Fibroblast of skin of scalp (primary cell): ENCODE measurements around the gene NUBPL.
"Not testable (repeated sequence)": the region's sequence is repeated elsewhere in the genome, so short reads cannot be mapped to it uniquely, and the experiment has no call there.

ENCODE experiments used
- DNase-seq: peaks from one replicate; pipeline ENCODE4 v3.0.0-alpha.2; 2013

The NUBPL gene

DNA sequence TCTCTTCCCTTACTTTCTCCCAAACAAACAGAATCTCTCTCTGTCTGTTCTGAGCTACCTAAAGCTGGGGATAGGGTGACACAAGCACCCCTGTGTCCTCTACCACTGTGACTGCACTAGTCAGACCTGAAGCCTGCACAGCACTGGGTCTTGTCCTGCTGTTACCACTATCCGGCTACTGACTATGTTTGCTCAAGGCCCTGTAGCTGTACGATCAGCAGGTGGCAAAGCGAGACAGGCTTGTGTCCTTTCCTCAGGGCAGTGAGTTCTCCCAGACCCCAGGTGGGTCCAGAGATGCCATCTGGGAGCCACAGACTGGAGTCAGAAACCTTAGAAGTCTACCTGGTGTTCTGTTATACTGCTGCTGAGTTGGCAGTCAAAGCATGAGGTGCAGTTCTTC, 116.4 kb downstream of the NUBPL start:
- no peak for DNase-seq

DNA sequence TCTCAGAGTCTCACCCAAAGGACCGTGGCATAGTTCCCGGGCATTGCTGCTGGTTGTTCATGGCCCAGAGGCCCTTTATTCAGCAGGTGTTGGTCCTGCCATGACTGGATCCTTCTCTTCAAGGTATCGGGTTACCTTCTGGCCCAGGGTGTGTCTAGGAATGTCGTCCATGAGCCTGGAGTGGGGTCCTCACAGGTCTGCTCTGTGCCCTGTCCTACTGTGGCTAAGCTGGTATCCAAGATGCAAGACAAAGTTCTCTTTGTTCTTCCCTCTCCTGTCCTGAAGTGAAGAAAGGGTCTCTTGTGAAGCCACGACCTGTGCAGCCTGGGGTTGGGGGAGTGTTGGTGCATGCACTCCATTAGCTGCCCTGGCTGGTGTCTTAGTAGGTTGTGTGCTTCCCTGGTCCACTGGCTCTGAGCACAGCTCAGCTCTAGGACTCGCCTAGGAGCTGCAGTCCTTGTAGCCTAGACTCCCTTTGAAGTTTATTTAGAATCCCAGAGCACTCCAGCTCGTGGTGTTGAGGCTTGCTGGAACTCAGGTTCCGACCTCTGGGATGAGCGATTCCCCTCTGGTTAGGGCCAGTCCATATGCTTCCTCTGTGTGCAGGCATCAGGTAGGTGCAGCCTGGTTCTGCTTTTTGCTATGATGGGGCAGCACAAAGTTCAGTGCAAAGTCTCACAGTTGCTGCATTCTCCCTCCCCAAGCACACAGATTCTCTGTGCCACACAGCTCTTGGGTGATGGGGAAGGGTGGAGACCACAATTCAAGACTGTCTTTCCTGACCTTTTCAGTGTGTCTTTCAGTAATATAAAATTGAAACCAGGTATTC, 117.4 kb downstream of the NUBPL start:
- no peak for DNase-seq

DNA sequence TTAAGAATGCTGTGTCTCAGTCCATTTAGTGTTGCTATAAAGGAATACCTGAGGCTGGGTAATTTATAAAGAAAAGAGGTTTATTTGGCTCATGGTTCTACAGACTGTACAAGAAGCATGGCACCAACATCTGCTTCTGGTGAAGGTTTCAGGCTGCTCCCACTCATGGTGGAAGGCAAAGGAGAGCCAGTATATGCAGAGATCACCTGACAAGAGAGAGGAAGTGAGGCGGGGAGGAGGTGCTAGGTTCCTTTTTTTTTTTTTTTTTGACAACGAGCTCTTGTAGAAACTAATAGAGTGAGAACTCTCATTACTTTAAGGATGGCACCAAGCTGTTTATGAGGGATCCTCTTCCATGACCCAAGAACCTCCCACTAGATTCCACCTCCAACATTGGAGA, 121.6 kb downstream of the NUBPL start:
- DNase-seq: no peak

DNA sequence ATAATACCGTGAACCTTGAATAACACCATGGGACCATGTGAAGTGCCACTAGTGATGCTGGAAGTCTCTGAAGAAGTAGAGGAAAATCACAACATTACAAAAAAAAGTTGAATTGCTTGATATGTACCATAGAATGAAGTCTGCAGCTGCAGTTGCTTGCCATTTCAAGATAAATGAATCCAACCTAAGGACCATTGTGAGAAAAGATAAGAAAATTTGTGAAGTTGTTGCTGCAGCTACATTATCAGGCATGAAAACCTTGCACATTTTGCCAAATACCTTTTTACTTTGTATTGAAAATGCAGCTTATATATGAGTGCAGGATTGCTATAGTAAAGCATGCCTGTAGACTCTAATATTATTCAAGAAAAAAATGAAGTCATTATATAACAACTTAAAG, 126.5 kb downstream of the NUBPL start:
- no peak for DNase-seq

DNA sequence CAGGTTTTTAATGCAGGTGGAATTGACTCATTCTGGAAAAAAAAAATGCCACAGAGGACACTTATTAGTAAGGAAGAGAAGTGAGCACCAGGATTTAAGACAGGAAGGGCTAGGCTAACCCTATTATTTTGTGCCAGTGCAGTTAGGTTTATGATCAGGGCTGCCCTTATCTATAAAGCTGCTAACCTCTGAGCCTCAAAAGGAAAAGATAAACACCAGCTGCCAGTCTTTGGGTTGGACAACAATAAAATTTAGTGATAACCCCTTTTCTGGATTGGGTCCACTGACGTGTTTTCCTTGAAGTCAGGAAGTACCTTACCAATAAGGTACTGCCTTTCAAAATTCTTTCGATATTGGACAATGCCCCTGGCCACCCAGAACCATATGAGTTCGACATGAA, 128.9 kb downstream of the NUBPL start:
- DNase-seq: no peak

DNA sequence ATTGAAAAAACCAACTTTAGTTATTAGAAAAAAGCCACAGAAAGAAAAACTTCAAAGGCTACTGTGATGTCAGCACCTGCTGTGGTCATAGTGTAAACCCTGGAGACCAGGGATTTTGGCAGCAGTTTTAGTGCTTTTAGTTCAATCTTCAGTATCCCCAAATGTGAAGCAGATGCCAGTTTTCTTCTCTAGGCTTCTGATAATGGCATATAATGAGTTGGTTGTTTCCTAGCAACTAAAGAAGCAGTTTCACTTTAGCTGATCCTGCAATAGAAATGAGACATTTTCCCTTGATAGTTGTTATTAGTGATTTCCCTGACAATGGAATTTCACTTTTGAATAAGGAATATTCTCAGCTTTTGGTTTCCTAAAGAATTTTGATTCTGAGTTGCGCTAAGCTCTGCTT, 131.2 kb downstream of the NUBPL start:
- peak; percentile 14 for DNase-seq

DNA sequence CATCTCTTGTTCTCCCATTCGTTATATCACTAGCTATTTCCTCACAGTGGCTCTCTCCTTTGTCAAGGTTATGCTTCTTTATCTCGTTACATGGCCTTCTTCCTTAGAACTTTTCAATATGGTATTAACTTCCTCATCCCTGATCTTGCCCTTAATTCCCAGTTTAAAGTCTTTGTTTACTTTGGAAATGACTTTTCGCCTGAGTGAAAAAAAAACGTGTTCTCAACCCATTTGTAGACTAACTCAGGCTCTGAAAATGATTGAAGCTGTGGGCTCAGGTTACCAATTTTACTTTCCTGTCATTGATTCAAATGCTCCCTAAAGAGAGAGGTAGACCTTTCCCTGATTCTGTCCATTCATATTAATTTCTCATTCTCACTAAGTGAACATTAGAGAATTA, 135.2 kb downstream of the NUBPL start:
- no peak for DNase-seq

DNA sequence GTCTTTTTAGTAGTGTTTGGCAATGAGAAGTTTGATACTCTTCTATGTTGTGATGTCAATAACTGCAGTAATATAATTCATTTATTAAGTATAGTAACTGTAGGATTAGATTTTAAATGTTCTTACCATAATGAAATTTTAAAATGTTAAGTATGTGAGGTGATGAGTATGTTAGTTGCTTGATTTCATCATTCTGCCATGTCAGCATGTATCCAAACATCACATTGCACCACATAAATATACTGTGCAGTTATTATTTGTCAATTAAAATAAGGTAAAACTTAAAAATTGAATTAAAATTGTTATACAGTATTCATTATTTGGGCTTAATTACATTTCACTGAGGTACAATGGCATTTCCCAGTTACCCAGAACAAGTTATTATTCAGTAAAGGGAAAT, 138.6 kb downstream of the NUBPL start:
- DNase-seq: no peak

DNA sequence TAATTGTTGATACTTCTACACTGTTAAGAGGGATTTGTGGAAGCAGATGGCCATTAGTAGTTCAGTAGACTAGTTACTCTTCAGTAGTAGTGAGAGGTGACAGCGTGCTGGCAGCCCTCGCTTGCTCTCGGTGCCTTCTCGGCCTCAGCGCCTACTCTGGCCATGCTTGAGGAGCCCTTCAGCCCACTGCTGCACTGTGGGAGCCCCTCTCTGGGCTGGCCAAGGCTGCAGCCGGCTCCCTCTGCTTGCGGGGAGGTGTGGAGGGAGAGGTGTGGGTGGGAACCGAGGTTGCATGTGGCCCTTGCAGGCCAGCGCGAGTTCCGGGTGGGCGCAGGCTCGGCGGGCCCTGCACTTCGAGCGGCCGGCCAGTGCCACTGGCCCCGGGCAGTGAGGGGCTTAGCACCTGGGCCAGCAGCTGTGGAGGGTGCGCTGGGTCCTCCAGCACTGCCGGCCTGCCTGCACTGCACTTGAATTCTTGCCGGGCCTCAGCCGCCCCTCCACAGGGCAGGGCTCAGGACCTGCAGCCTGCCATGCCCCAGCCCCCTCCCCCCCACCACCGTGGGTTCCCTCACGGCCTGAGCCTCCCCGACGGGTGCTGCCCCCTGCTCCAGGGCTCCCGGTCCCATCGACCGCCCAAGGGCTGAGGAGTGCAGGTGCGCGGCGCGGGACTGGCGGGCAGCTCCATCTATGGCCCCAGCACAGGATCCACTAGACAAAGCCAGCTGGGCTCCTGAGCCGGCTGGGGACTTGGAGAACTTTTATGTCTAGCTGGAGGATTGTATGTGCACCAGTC, 139.3 kb downstream of the NUBPL start:
- no peak for DNase-seq

DNA sequence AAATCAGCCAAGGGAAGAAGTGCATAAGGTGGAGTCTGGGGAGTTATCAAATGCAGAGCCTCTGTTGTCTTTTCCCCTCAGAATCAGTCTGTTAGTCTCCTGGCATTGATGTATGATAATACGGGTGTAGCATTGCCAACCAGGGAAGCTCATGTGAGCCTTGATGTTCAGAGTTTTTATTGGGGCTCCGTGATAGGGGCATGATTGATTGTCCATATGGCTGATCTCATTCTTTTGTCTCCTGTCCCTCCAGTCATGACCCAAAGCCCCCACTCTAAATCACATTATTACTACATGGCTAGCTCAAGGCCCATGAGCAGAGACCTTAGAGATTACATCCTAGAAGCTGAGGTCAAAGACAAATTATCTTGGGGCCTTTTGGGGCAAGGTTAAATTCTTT, 140.9 kb downstream of the NUBPL start:
- no peak for DNase-seq

DNA sequence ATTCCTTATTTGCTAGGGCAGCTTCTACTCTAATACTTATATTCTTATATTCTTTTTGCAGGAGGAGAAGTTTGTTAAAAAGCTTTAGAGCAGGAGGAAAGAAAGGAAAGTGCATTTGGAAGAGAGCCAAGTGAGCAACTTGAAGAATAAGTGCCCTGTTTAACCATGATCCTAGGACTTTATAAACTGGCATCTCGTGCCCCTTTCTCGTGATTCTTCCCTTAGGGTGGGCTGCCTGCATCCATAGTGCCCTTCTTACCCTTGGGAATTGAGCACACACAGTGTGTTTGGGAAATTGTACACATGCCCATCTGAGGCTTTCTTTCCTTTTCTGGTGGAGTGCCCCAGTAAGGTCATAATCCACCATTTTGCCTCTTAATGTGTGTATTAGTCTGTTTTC, 141.9 kb downstream of the NUBPL start:
- DNase-seq: no peak

DNA sequence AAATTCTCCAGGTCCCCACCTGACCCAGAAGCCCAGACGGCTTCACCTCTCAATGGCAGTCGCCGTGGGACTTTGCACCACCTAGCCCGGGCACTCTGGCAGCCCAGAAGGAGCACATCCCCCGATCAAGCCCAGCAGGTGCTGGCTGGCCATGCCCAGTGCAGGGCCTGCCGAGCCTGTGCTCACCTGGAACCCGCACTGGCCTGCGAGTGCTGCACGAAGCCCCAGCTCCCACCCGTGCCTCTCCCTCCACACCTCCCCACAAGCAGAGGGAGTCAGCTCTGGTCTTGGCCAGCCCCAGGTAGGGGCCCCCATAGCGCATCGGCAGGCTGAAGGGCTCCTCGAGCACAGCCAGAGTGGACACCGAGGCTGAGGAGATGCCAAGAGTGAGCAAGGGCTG, 144.5 kb downstream of the NUBPL start:
- DNase-seq: no peak

DNA sequence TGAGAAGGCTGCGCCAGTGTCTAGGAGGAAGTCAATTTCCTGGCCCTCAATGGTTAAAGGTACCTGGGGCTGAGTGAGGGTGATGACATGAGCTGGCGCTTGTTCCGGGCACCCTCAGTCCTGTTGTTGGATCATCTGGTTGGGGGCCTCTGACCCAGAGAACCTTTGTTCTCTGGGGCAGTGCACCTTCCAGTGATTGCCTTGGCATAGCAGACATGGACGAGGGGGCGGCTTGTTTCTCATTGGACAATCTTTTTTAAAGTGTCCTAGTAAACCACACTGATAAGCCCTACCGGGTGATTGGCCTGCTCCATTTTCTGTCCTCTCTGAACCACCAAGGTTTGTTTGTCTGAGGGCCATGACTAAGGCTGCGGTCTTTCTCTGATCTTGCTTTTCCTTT, 147.5 kb downstream of the NUBPL start:
- not testable (repeated sequence) for DNase-seq

DNA sequence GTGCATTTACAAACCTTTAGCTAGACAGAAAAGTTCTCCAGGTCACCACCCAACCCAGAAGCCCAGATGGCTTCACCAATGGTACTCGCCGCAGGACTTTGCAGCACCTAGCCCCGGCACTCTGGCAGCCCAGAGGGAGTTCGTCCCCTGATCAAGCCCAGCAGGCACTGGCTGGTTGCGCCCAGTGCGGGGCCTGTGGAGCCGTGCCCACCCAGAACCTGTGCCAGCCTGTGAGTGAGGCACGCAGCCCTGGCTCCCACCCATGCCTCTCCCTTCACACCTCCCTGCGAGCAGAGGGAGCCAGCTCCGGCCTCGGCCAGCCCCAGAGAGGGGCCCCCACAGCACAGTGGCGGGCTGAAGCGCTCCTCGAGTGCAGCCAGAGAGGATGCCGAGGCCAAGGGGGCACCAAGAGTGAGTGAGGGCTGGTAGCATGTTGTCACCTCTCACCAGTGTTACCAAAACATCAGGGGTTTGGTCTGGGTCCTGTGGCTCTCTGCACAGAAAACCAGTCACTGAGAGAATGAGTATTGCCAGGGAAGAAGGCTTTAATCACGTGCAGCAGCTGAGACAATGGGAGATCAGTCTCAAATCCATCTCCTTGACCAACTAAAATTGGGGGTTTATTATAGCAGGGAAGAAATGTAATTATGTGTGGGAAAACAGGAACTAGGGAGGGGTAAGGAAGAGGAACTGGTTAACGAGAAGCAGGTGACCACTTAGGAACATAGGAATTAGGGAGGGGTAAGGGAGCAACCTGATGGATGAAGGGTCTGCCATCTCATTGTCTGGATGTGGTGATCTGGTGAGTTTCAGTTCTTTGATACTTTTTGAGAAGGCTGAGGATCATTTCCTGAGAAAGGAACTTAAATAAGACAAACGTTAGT, 151.3 kb downstream of the NUBPL start:
- DNase-seq: no peak

DNA sequence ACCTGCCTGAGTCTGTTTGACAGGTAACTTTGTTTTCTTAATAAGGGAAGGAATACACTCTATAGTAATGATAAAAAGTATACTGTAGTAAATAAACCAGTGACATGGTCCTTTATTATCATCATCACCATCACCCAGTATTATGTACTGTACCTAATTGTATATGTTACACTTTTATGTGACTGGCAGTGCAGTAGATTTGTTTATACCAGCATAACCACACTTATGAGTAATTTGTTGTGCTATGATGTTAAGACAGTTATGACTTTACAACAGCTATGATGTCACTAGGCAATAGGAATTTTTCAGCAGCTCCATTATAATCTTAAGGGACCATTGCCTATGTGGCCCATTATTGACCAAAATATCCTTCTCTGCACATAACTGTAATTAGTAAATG, 155.0 kb downstream of the NUBPL start:
- DNase-seq: no peak

DNA sequence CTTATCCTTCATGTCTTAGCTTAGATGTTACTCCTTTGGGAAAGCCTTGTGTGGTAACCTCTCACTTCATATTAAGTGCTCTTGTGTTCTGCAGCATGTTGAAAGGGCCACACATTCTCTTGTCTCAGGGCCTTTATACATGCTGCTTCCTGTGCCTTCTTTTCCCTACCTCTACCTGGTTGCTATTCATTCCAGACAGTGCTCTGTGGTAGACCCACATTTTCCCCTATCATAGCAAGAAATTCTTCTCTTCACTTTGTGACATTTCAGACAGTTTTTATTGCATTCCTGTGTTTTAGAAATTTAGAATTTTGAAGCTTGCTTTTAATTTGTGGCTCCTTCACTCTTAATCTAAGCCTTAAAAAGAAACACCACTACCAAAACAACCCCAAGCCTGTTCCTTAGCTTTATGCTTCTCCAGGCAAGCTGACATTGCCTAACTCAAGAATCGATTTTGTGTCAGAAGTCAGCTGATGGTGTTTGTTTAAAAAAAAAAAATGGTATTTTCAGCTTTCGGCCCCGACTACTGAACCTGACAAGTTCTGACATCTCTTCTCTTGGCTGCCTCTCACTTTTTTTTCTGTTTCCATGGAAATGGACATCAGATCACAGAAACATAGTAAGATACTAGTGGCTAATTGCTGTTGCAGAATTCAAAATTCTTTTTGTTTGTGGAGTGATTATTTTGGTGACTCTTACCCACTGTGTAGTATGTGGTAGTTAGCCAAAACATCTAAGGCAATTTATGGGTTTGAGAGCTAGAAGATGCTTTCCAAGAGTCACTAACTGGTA, 156.3 kb downstream of the NUBPL start:
- no peak for DNase-seq

DNA sequence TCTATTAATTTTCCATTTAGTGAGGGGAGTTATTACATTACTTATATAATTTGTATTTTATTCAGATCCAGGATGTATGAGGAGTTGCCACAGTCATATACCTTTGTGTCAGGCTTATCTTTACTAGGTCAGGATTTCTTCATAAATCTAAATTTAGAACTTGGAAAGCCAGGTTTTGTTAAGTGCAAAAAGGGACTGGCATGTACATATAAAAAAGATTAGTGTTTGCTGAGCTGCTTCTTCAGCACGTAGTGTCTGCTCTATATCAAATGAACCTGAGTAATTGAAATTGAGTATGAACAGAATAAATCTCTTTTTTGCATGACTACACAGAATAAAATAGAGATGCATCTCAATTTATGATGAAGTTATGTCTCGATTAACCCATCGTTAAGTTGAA, 157.4 kb downstream of the NUBPL start:
- DNase-seq: no peak

DNA sequence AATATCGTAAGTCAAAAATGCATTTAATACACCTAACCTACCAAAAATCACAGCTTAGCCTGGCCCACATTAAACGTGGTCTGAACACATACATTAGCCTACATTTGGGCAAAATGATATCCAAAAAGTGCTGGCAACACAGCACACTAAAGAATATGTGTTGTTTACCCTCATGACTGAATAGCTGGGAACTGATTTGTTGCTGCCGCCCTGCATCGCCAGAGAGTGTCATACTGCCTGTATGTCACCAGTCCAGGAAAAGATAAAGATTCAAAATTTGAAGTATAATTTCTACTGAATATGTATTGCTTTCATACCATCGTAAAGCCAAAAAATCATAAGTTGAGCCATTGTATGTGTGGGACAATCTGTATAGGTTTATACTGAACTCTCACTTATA, 157.8 kb downstream of the NUBPL start:
- DNase-seq: no peak

DNA sequence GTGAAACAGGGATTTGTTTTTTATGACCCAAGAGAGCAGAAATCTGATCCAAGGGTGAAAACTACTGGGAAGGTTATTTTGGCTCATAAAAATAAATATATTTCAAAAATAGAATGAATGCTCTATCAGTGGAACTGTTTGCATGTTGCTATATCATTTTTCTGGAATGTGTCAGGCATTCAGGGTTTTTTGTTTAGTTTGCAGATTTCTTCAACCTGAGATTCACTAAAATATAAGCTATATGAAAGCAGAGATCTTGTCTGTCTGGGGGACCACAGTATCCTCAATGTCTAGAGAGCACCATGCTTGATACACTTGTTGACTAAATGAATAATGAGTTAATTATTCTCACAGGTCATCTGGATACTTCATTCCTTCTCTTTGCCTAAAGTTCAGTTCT, 165.1 kb downstream of the NUBPL start:
- no peak for DNase-seq

DNA sequence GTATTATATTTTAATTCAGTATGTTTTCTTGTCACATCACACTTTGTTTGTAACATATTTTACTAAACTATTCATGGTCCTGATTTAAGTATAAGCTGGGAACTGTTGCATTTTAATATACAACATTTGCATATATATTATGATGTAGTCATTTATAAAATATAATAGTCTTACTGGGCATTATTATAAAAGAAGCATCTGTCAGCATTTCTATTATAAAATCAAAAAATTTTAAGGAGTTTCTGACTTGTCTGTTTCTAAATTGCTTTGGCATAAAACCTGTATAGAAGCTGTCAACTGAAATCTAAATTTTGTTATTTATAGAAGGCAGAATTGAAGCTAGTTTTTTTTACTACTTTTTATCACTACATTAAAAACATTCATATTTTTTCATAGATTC, 166.6 kb downstream of the NUBPL start:
- DNase-seq: no peak

DNA sequence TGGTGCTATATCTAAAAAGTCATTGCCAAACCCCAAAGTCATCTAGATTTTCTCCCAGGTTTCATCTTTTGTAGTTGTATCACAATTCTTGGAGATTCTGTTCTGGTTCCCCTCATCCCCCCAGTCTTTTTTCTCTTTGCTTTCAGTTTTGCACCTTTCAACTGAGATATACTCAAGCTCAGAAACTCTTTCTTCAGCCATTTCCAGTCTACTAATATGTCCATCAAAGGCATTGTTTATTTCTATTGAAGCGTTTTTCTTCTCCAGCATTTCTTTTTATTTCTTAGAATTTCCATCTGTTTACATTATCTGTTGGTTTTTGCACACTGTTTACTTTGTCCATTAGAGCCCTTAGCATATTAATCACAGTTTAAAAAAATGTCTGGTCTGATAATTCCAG, 179.5 kb downstream of the NUBPL start:
- no peak for DNase-seq

DNA sequence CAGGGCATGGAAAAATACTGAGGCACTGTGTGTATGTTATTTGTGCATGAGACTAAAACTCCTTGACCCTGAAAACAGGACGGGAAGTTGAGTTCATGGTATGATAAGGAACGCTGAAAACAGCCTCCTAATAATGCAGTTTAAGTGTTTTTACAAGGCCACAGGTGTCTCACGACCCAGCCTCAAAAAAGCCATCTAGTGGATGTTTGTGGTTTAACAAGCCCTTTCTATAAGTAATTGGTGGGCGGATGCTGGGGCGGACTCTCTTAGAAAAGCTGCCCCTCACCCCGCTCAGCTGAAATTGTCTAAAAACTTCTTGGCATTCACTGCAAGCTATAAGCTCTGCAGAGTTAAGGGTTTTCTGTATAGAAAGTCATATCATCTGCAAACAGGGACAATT, 184.5 kb downstream of the NUBPL start:
- no peak for DNase-seq
